Mesendoderm (in vitro differentiated cells): ENCODE results near the gene ITIH4. TPM values are rescaled to one million over a fixed set of nuclear protein-coding genes. Genes with fewer than 3 reads are reported as not detected.

Experiments used
- DNase-seq: peaks from one replicate; pipeline ENCODE4 v3.0.0; 2013
- H2AK5ac ChIP-seq: 2 replicates; pipeline ENCODE4 v1.6.1; 2013; ENCODE audit warnings: low read length, inconsistent platforms
- H2BK120ac ChIP-seq: 2 replicates; pipeline ENCODE4 v1.6.1; 2013; ENCODE audit warnings: low read depth, mild to moderate bottlenecking, low read length, moderate library complexity, mixed read lengths
- H2BK15ac ChIP-seq: replicated peaks from 2 replicates; pipeline ENCODE4 v1.6.1; 2013; ENCODE audit warnings: low read depth, mild to moderate bottlenecking, moderate library complexity
- H2BK5ac ChIP-seq: 2 replicates; pipeline ENCODE4 v1.6.1; 2013; ENCODE audit warnings: low read length, inconsistent platforms
- H3K18ac ChIP-seq: 2 replicates; pipeline ENCODE4 v1.6.1; 2013; ENCODE audit warnings: mild to moderate bottlenecking, low read length, mixed read lengths
- H3K23ac ChIP-seq: one replicate; pipeline ENCODE4 v1.6.1; 2013; ENCODE audit warnings: low read length
- H3K27ac ChIP-seq: 2 replicates; pipeline ENCODE4 v1.5.1; 2013; ENCODE audit warnings: low read depth, mild to moderate bottlenecking, inconsistent platforms, low read length, moderate library complexity
- H3K27me3 ChIP-seq: 2 replicates; pipeline ENCODE4 v1.6.1; 2013; ENCODE audit warnings: low read length, control low read depth, mild to moderate bottlenecking, inconsistent platforms; ENCODE audit not compliant: insufficient read depth, poor library complexity
- H3K36me3 ChIP-seq: 2 replicates; pipeline ENCODE4 v1.6.1; 2013; ENCODE audit warnings: low read length, inconsistent platforms; ENCODE audit not compliant: control insufficient read depth, insufficient read depth
- H3K4ac ChIP-seq: one replicate; pipeline ENCODE4 v1.6.1; 2013; ENCODE audit warnings: low read depth, mild to moderate bottlenecking, low read length, moderate library complexity
- H3K4me1 ChIP-seq: 2 replicates; pipeline ENCODE4 v1.6.1; 2013; ENCODE audit warnings: low read depth, low read length, inconsistent platforms; ENCODE audit not compliant: control insufficient read depth
- H3K4me2 ChIP-seq: 2 replicates; pipeline ENCODE4 v1.6.1; 2013; ENCODE audit warnings: low read length
- H3K4me3 ChIP-seq: 2 replicates; pipeline ENCODE4 v1.5.1; 2013; ENCODE audit warnings: mild to moderate bottlenecking, low read length
- H3K56ac ChIP-seq: one replicate; pipeline ENCODE4 v1.6.1; 2013; ENCODE audit warnings: low read length
- H3K79me1 ChIP-seq: 2 replicates; pipeline ENCODE4 v1.6.1; 2013; ENCODE audit warnings: low read length, inconsistent platforms
- H3K79me2 ChIP-seq: 2 replicates; pipeline ENCODE4 v1.6.1; 2013; ENCODE audit warnings: mild to moderate bottlenecking, low read length; ENCODE audit not compliant: control insufficient read depth, insufficient read depth
- H3K9ac ChIP-seq: 2 replicates; pipeline ENCODE4 v1.6.1; 2013; ENCODE audit warnings: low read length, inconsistent platforms
- H4K5ac ChIP-seq: one replicate; pipeline ENCODE4 v1.6.1; 2013; ENCODE audit warnings: low read length
- H4K8ac ChIP-seq: one replicate; pipeline ENCODE4 v1.6.1; 2013; ENCODE audit warnings: low read depth, mild to moderate bottlenecking, control low read depth, low read length, moderate library complexity
- WGBS: extraction: QIAGEN DNeasy Blood & Tissue Kit; methylation state at CpG from one replicate; pipeline ENCODE4 v1.1.7; 2013; ENCODE audit warnings: low lambda C conversion rate, missing lambda C conversion rate; ENCODE audit not compliant: insufficient coverage; ENCODE audit errors: extremely low coverage; 5-methylcytosine and 5-hydroxymethylcytosine counted together
- polyA plus RNA-seq, 2 experiments: library from polyadenylated mRNA; stranded (reverse); fragments of 200-250 nt; gene quantifications; one replicate each; pipeline ENCODE4 v1.2.3, GENCODE V29; 2013

Gene ITIH4
- 0.87 TPM for polyA plus RNA-seq (2013, experiment 1 of 2)
- polyA plus RNA-seq (2013, experiment 2 of 2): 0.91 TPM

- no peak within 1 kb of the TSS for H2BK120ac ChIP-seq
- H3K18ac ChIP-seq: no peak within 1 kb of the TSS
- no peak within 1 kb of the TSS for H3K4me2 ChIP-seq
- H4K5ac ChIP-seq: no peak within 1 kb of the TSS
- no peak within 1 kb of the TSS for H3K56ac ChIP-seq
- H3K79me1 ChIP-seq: no peaks in the 10 kb centered on the region
- H2AK5ac ChIP-seq: no peak within 1 kb of the TSS
- no peak within 1 kb of the TSS for H2BK5ac ChIP-seq
- H3K27ac ChIP-seq: no peak within 1 kb of the TSS
- H3K4me3 ChIP-seq: no peak within 1 kb of the TSS
- no peaks in the 10 kb centered on the region for H3K79me2 ChIP-seq
- no CpG with 5 or more reads among the region's 16 CpGs for WGBS
- no peak within 1 kb of the TSS for H3K23ac ChIP-seq
- no peak for DNase-seq
- no peak within 1 kb of the TSS for H2BK15ac ChIP-seq
- no peak within 1 kb of the TSS for H4K8ac ChIP-seq
- H3K27me3 ChIP-seq: no peaks in the 10 kb centered on the region
- H3K4me1 ChIP-seq: no peaks in the 10 kb centered on the region
- no peaks in the 10 kb centered on the region for H3K36me3 ChIP-seq
- H3K9ac ChIP-seq: no peak within 1 kb of the TSS
- no peak within 1 kb of the TSS for H3K4ac ChIP-seq
Observed at GRCh38 chr3:52830535-52831258, at the start of gene ITIH4. ITIH4 (minus strand) TSS chr3:52830672; CDS start chr3:52830642, 30 bp downstream.

DNA sequence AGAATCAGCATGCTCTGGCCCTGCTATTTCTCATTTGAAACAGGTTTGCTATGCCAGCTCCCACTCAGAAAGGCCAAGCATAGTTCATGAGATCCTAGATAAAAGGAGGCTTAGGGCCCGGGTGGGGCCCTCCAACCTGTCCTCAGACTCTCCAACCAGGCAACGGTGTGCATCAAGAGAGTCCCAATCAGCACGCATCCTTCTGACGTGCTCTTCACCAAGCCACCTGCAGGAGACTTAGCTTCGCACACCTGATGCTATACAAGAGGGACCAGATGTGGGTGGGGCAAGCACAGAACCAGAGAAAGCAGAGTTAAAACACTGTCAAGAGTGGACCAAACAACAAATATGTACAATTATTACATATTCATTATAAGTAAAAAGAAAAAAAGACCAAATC is 49.6 kb upstream of the ITIH4 start:
- Histone ChIP-seq H3K27me3 (no peaks in the 10 kb centered on the region), H4K8ac (no peak overlapping the region), H3K79me1 (peaks cover 5% of the 10 kb centered on the region), H3K23ac (no peak overlapping the region), H3K4me1 (no peaks in the 10 kb centered on the region), H3K56ac (no peak overlapping the region), H3K4me2 (no peak overlapping the region), H3K9ac (no peak overlapping the region), H3K36me3 (no peaks in the 10 kb centered on the region), H4K5ac (no peak overlapping the region), H2AK5ac (no peak overlapping the region), H2BK5ac (no peak overlapping the region), H3K18ac (no peak overlapping the region), H2BK15ac (no peak overlapping the region), H3K27ac (no peak overlapping the region), H3K4ac (no peak overlapping the region), H2BK120ac (no peak overlapping the region), H3K4me3 (no peak overlapping the region), H3K79me2 (no peaks in the 10 kb centered on the region)
- WGBS: no CpG with 5 or more reads among the region's 5 CpGs
- DNase-seq: peak; percentile 17

- Histone ChIP-seq H3K27me3 (no peaks in the 10 kb centered on the region), H3K4me3 (no peak overlapping the region), H2BK5ac (no peak overlapping the region), H4K5ac (no peak overlapping the region), H3K4me1 (no peaks in the 10 kb centered on the region), H3K27ac (no peak overlapping the region), H3K23ac (no peak overlapping the region), H3K4me2 (no peak overlapping the region), H2BK120ac (no peak overlapping the region), H3K4ac (no peak overlapping the region), H4K8ac (no peak overlapping the region), H3K79me1 (peaks cover 5% of the 10 kb centered on the region), H3K79me2 (no peaks in the 10 kb centered on the region), H2BK15ac (no peak overlapping the region), H3K18ac (no peak overlapping the region), H3K9ac (no peak overlapping the region), H3K56ac (no peak overlapping the region), H3K36me3 (no peaks in the 10 kb centered on the region), H2AK5ac (no peak overlapping the region)
- no CpG with 5 or more reads among the region's 4 CpGs for WGBS
- DNase-seq: no peak
Observed at GRCh38 chr3:52879581-52879980, 49.1 kb upstream of the ITIH4 start.

GRCh38 chr3:52879090-52879489 is 48.6 kb upstream of the ITIH4 start:
- no CpG with 5 or more reads among the region's 4 CpGs for WGBS
- Histone ChIP-seq H3K4me3 (no peak overlapping the region), H3K79me1 (peaks cover 5% of the 10 kb centered on the region)

GRCh38 chr3:52877085-52877484 is 46.6 kb upstream of the ITIH4 start:
- no peak overlapping the region for H3K18ac ChIP-seq
- no peak overlapping the region for H3K23ac ChIP-seq
- H3K79me1 ChIP-seq: peaks cover 5% of the 10 kb centered on the region
- H3K4ac ChIP-seq: no peak overlapping the region
- no peak overlapping the region for H3K9ac ChIP-seq
- DNase-seq: no peak
- no peak overlapping the region for H2BK15ac ChIP-seq
- no peak overlapping the region for H4K5ac ChIP-seq
- no peaks in the 10 kb centered on the region for H3K36me3 ChIP-seq
- no peak overlapping the region for H2BK120ac ChIP-seq
- H3K56ac ChIP-seq: no peak overlapping the region
- H3K4me2 ChIP-seq: no peak overlapping the region
- H2BK5ac ChIP-seq: no peak overlapping the region
- H4K8ac ChIP-seq: no peak overlapping the region
- no CpG with 5 or more reads among the region's 3 CpGs for WGBS
- no peak overlapping the region for H3K4me3 ChIP-seq
- no peaks in the 10 kb centered on the region for H3K79me2 ChIP-seq
- no peaks in the 10 kb centered on the region for H3K4me1 ChIP-seq
- H2AK5ac ChIP-seq: no peak overlapping the region
- no peak overlapping the region for H3K27ac ChIP-seq
- no peaks in the 10 kb centered on the region for H3K27me3 ChIP-seq

More at GRCh38 chr3:52879090-52879489, 48.6 kb upstream of the ITIH4 start:
- H4K8ac ChIP-seq: no peak overlapping the region
- H3K23ac ChIP-seq: no peak overlapping the region
- H3K36me3 ChIP-seq: no peaks in the 10 kb centered on the region
- no peak overlapping the region for H3K9ac ChIP-seq
- H3K4me1 ChIP-seq: no peaks in the 10 kb centered on the region
- H3K27ac ChIP-seq: no peak overlapping the region
- DNase-seq: peak; percentile 36
- no peak overlapping the region for H2BK120ac ChIP-seq
- no peak overlapping the region for H2BK15ac ChIP-seq
- H2AK5ac ChIP-seq: no peak overlapping the region
- no peak overlapping the region for H3K4me2 ChIP-seq
- H3K4ac ChIP-seq: no peak overlapping the region
- no peak overlapping the region for H3K18ac ChIP-seq
- H3K56ac ChIP-seq: no peak overlapping the region
- no peak overlapping the region for H2BK5ac ChIP-seq
- no peak overlapping the region for H4K5ac ChIP-seq
- H3K79me2 ChIP-seq: no peaks in the 10 kb centered on the region
- H3K27me3 ChIP-seq: no peaks in the 10 kb centered on the region
